Stimulated activated effector memory CD8-positive, alpha-beta T cell treated with anti-CD3 and anti-CD28 coated beads, Interleukin-12 subunit alpha, Interleukin-12 subunit beta, amount 100 ng/mL, for 72 hours (primary cell): ENCODE data around the gene TGM6.

Source experiments
- ATAC-seq: fragments of 150-1000 bp; cut with Tn5 transposase; 2 replicates; pipeline ENCODE4 v1.10.0; 2021
- DNase-seq, 2 donors: peaks; one replicate each; pipeline ENCODE4 v3.0.0; 2021 to 2022; ENCODE audit warnings: low spot score in 2 of 2
- H3K27ac Mint-ChIP-seq: one replicate; pipeline ENCODE4 v1.8.0; 2022; ENCODE audit warnings: mild to moderate bottlenecking, mixed read lengths
- H3K36me3 Mint-ChIP-seq: one replicate; pipeline ENCODE4 v1.8.0; 2022; ENCODE audit warnings: mild to moderate bottlenecking, mixed read lengths
- H3K4me1 Mint-ChIP-seq: one replicate; pipeline ENCODE4 v1.8.0; 2022; ENCODE audit warnings: mixed read lengths
- H3K4me3 Mint-ChIP-seq: one replicate; pipeline ENCODE4 v1.8.0; 2022; ENCODE audit warnings: mild to moderate bottlenecking, mixed read lengths
- H3K9me3 Mint-ChIP-seq: one replicate; pipeline ENCODE4 v1.8.0; 2022; ENCODE audit warnings: mixed read lengths

TGM6 gene

DNA sequence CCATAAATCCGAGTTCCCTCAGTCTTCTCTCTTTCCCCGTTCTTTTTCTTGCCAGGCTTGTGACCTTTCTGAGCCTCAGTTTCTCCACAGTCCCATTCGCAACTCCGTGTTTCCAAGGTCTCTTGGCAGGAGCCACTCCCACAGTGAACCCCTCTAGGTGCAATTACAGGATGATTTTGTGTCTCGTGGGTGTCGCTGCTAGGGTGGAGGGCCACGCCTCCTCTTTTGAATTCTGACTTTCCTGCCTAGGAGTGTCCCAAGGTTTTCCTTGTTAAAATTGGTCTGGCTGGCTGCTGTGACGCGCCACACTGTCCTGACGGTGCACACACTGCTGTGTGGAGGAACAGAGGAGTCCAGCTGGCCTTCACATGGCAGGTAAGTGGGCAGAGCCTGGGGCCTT is at the start of gene TGM6:
TGM6 (plus strand) TSS at position 301 of the 400 bp plus-strand sequence; CDS start at position 369, 68 bp downstream.
- ATAC-seq = no peak
- Mint-ChIP-seq H3K36me3 (no peaks in the 10 kb centered on the region), H3K4me1 (peaks cover 26% of the 10 kb centered on the region), H3K4me3 (no peak within 1 kb of the TSS), H3K9me3 (no peaks in the 10 kb centered on the region), H3K27ac (no peak within 1 kb of the TSS)
- DNase-seq = no peak

GRCh38 chr20:2331106-2331505 is 49.6 kb upstream of the TGM6 start:
- no peaks in the 10 kb centered on the region for H3K9me3 Mint-ChIP-seq
- ATAC-seq (peak; percentile 54), DNase-seq (no peak)
- H3K4me3 Mint-ChIP-seq = no peak overlapping the region
- H3K36me3 Mint-ChIP-seq = no peaks in the 10 kb centered on the region
- no peak overlapping the region for H3K27ac Mint-ChIP-seq
- no peaks in the 10 kb centered on the region for H3K4me1 Mint-ChIP-seq

GRCh38 chr20:2331901-2332565 is 48.7 kb upstream of the TGM6 start:
- Mint-ChIP-seq H3K36me3 (no peaks in the 10 kb centered on the region), H3K27ac (no peak overlapping the region), H3K9me3 (no peaks in the 10 kb centered on the region), H3K4me3 (no peak overlapping the region), H3K4me1 (no peaks in the 10 kb centered on the region)
- ATAC-seq = no peak
- DNase-seq = no peak

DNA sequence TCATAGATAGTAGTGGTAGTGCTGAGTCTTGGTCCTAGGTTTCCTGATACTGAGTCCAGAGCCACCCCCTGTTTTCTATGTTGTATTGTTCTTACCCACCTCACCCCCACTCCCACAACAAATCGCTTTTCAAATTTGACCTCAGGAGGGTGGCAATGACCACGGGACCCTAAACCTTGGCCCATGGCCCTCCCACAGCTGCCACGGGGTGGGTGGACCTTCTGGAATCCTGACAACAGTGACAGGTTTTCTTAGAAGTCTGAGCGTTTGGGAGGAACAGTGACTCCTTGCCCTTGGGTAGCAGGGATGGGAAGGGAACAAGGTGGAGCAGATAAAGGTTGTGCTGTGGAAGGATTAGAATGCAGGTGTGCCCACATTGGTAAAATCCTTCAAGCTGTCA is 48.0 kb upstream of the TGM6 start:
- Mint-ChIP-seq H3K27ac (no peak overlapping the region), H3K9me3 (no peaks in the 10 kb centered on the region), H3K36me3 (no peaks in the 10 kb centered on the region), H3K4me3 (no peak overlapping the region), H3K4me1 (no peaks in the 10 kb centered on the region)
- ATAC-seq = no peak
- DNase-seq = no peak

DNA sequence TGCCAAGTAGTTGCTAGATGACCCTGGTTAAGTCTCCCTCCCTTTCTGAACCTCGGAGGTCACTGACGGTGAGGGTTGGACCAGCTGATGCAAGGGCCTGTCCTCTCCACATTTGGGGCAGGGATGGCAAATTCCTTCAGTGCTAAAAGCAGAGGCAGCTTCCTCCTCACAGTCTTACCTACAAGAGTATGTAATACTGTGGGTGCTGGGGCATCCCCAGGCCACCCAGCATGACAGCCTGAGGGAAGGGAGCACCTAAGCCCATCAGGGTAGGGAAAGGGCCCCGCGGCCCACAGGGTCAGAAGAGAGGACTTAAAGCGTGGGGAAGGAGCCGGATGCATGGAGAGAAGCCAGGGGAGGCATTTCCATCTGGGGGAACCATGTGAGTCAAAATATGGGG is 46.9 kb upstream of the TGM6 start:
- ATAC-seq (no peak), DNase-seq (no peak)
- H3K4me1 Mint-ChIP-seq = no peaks in the 10 kb centered on the region
- H3K27ac Mint-ChIP-seq = no peak overlapping the region
- H3K9me3 Mint-ChIP-seq = no peaks in the 10 kb centered on the region
- no peaks in the 10 kb centered on the region for H3K36me3 Mint-ChIP-seq
- no peak overlapping the region for H3K4me3 Mint-ChIP-seq

- Mint-ChIP-seq H3K9me3 (no peaks in the 10 kb centered on the region), H3K4me1 (no peaks in the 10 kb centered on the region), H3K36me3 (no peaks in the 10 kb centered on the region), H3K27ac (no peak overlapping the region), H3K4me3 (no peak overlapping the region)
- DNase-seq (no peak), ATAC-seq (no peak)
Observed at GRCh38 chr20:2335096-2335870, 45.4 kb upstream of the TGM6 start.

- ATAC-seq = no peak
- Mint-ChIP-seq H3K36me3 (no peaks in the 10 kb centered on the region), H3K27ac (no peak overlapping the region), H3K4me3 (no peak overlapping the region), H3K9me3 (no peaks in the 10 kb centered on the region), H3K4me1 (no peaks in the 10 kb centered on the region)
- DNase-seq = peak in 1 of 2 donors; percentile 15
Observed at GRCh38 chr20:2336471-2336870, 44.2 kb upstream of the TGM6 start.

- no peaks in the 10 kb centered on the region for H3K36me3 Mint-ChIP-seq
- ATAC-seq = no peak
- no peak overlapping the region for H3K27ac Mint-ChIP-seq
- H3K9me3 Mint-ChIP-seq = no peaks in the 10 kb centered on the region
- H3K4me1 Mint-ChIP-seq = no peaks in the 10 kb centered on the region
- no peak overlapping the region for H3K4me3 Mint-ChIP-seq
- DNase-seq = peak in 1 of 2 donors; percentile 22
Observed at GRCh38 chr20:2337142-2337541, 43.6 kb upstream of the TGM6 start.

DNA sequence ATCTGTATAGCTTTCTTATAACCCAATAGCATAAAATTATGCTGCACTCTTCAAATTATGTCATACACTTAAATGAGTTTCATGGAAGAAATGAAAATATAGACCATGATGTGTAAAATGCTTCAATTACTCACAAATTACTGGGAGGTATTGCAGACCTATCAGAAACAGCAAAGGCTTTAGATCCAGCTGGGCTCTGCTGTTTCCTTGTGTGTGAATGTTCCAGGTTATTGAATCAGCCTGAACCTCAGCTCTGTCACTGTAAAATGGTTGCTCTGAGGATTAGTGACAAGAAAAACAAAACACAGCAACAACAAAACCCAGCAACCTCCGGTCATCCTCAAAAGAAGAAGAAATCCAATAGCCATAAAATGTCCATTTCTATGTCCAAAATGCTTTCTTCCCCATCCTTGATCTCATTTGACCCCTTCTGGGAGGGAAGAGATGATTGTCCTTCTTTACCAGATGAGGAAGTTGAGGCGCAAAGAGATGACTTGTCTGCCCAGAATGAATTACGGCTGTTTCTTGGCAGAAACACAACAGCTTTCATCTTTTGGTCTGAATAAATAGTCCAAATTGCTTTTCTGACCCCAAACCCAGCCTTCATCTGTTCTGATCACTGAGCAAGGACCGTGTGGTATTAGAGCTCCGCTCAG is 42.2 kb upstream of the TGM6 start:
- Mint-ChIP-seq H3K9me3 (no peaks in the 10 kb centered on the region), H3K4me1 (no peaks in the 10 kb centered on the region), H3K36me3 (no peaks in the 10 kb centered on the region), H3K27ac (no peak overlapping the region), H3K4me3 (no peak overlapping the region)
- ATAC-seq (no peak), DNase-seq (no peak)

DNA sequence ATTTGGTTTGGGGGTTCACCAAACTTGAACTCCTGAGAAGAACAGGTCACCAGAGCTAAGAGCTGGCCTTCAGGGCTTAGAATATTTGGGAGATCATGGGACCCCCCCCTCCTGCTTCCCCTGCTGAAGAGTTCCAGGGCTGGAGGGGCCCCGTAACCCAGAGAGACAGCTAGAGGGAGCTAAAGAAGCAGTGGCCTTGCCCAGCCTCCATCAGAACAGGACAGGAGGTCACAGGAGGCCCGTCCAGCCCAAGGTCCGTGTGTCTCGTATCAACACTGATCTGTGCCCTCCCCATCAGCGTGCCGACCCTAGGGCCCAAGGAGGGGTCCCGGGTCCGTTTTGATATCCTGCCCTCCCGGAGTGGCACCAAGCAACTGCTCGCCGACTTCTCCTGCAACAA is 40.6 kb upstream of the TGM6 start:
- Mint-ChIP-seq H3K4me3 (no peak overlapping the region), H3K27ac (no peak overlapping the region), H3K9me3 (no peaks in the 10 kb centered on the region), H3K4me1 (no peaks in the 10 kb centered on the region), H3K36me3 (no peaks in the 10 kb centered on the region)
- DNase-seq (peak in 1 of 2 donors; percentile 29), ATAC-seq (no peak)

GRCh38 chr20:2340823-2341222 is 39.9 kb upstream of the TGM6 start:
- no peak for DNase-seq
- H3K4me3 Mint-ChIP-seq = no peak overlapping the region
- H3K36me3 Mint-ChIP-seq = no peaks in the 10 kb centered on the region
- H3K9me3 Mint-ChIP-seq = no peaks in the 10 kb centered on the region
- no peaks in the 10 kb centered on the region for H3K4me1 Mint-ChIP-seq
- no peak overlapping the region for H3K27ac Mint-ChIP-seq
- ATAC-seq = no peak

GRCh38 chr20:2341336-2341735 is 39.4 kb upstream of the TGM6 start:
- ATAC-seq (no peak), DNase-seq (peak in 1 of 2 donors; percentile 8)
- H3K9me3 Mint-ChIP-seq = no peaks in the 10 kb centered on the region
- no peaks in the 10 kb centered on the region for H3K4me1 Mint-ChIP-seq
- H3K36me3 Mint-ChIP-seq = no peaks in the 10 kb centered on the region
- no peak overlapping the region for H3K4me3 Mint-ChIP-seq
- no peak overlapping the region for H3K27ac Mint-ChIP-seq

DNA sequence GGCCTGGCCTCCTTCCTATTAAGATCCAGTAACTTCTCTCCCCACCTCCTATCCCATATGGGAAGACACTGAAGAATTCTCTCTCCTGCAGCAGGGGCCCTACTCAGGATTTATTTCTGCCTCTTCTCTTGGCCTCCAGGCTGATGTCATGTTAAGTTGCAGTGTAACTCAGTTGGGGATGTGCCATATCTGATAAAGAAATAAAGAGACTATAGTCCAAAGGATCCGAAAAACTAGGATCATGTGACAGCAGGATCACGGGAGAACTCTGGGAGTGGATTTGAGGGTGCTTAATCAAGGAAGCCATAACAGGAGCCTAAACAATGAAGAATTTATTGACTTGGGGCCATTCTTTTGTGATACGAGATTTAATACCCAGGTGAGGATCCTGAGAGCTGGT is 38.5 kb upstream of the TGM6 start:
- no peaks in the 10 kb centered on the region for H3K9me3 Mint-ChIP-seq
- no peaks in the 10 kb centered on the region for H3K4me1 Mint-ChIP-seq
- DNase-seq (no peak), ATAC-seq (no peak)
- H3K27ac Mint-ChIP-seq = no peak overlapping the region
- no peak overlapping the region for H3K4me3 Mint-ChIP-seq
- H3K36me3 Mint-ChIP-seq = no peaks in the 10 kb centered on the region

- no peaks in the 10 kb centered on the region for H3K4me1 Mint-ChIP-seq
Observed at GRCh38 chr20:2346188-2346587, 34.5 kb upstream of the TGM6 start.

DNA sequence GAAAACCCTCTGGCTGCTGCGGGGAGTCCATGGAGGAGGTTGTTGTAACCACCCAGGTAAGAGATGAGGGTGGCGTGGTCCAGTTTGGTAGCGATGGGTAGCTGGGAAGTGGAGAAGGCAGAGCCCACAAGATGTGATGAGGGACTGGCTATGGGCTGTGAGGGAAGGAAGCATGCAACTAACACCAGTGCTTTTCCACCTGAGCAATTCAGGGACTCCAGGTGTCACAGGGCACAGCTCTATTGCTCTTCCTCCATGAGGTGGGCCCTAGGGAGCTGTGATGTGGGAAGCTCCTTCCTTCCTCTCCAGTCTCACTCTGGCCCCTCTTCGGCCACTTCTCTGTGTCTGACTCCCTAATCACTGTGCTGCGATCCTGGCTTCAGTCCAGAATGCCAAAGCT is 32.4 kb upstream of the TGM6 start:
- no peaks in the 10 kb centered on the region for H3K4me1 Mint-ChIP-seq
- H3K4me3 Mint-ChIP-seq = no peak overlapping the region
- no peak for ATAC-seq
- no peaks in the 10 kb centered on the region for H3K9me3 Mint-ChIP-seq
- no peaks in the 10 kb centered on the region for H3K36me3 Mint-ChIP-seq
- peak overlapping the region; percentile 51 for H3K27ac Mint-ChIP-seq
- DNase-seq = no peak

More at GRCh38 chr20:2346188-2346587, 34.5 kb upstream of the TGM6 start:
- Mint-ChIP-seq H3K27ac (no peak overlapping the region), H3K36me3 (no peaks in the 10 kb centered on the region), H3K9me3 (no peaks in the 10 kb centered on the region), H3K4me3 (no peak overlapping the region)
- no peak for ATAC-seq
- DNase-seq = no peak

- H3K4me3 Mint-ChIP-seq = no peak overlapping the region
- DNase-seq = no peak
- ATAC-seq = no peak
- H3K4me1 Mint-ChIP-seq = no peaks in the 10 kb centered on the region
- no peak overlapping the region for H3K27ac Mint-ChIP-seq
- no peaks in the 10 kb centered on the region for H3K9me3 Mint-ChIP-seq
- H3K36me3 Mint-ChIP-seq = no peaks in the 10 kb centered on the region
Observed at GRCh38 chr20:2349801-2350200, 30.9 kb upstream of the TGM6 start.
